Kidney (tissue), 14 donors: Measurements from ENCODE around the gene NT5DC3. TPM values are rescaled to one million over a fixed set of nuclear protein-coding genes. Genes with fewer than 3 reads are reported as not detected.

Experiments used
- DNase-seq, 5 donors: peaks; one replicate each; pipeline ENCODE4 v3.0.0-alpha.2; 2013 to 2020
- FAIRE-seq: peaks from 2 replicates; lab custom pipeline; 2012; peaks lifted over from hg19 to GRCh38; lab: Jason Lieb, UNC
- H3K27ac ChIP-seq, 2 donors: one replicate each; pipeline ENCODE4 v1.7.0; 2013; ENCODE audit warnings: low read depth in 2 of 2, low read length in 2 of 2, inconsistent platforms in 1 of 2
- H3K27me3 ChIP-seq: one replicate; pipeline ENCODE4 v1.7.1; 2013; ENCODE audit warnings: low read length, inconsistent platforms; ENCODE audit not compliant: control insufficient read depth, insufficient read depth
- H3K36me3 ChIP-seq, 3 donors: one replicate each; pipeline versions ENCODE4 v1.7.0 to v1.7.1; 2013; ENCODE audit warnings: low read length in 3 of 3, control low read depth in 1 of 3, inconsistent platforms in 1 of 3; ENCODE audit not compliant: insufficient read depth in 3 of 3, control insufficient read depth in 2 of 3
- H3K4me1 ChIP-seq, 3 donors: one replicate each; pipeline versions ENCODE4 v1.7.0 to v1.7.1; 2013; ENCODE audit warnings: low read length in 3 of 3, inconsistent platforms in 1 of 3, low read depth in 1 of 3; ENCODE audit not compliant: control insufficient read depth in 2 of 3, insufficient read depth in 2 of 3
- H3K4me3 ChIP-seq, 3 donors: one replicate each; pipeline versions ENCODE4 v1.7.0 to v1.8.1; 2013; ENCODE audit warnings: low read length in 3 of 3, control low read depth in 1 of 3, inconsistent platforms in 1 of 3
- H3K9ac ChIP-seq, 3 donors: one replicate each; pipeline versions ENCODE4 v1.7.0 to v1.7.1; 2013; ENCODE audit warnings: low read length in 3 of 3, control low read depth in 1 of 3, inconsistent platforms in 1 of 3
- H3K9me3 ChIP-seq, 3 donors: one replicate each; pipeline versions ENCODE4 v1.7.0 to v1.7.1; 2013; ENCODE audit warnings: low read length in 3 of 3, control low read depth in 1 of 3, inconsistent platforms in 1 of 3; ENCODE audit not compliant: control insufficient read depth in 2 of 3, insufficient read depth in 1 of 3
- CTCF ChIP-seq: IDR thresholded peaks from 3 replicates; pipeline ENCODE4 v1.5.1; 2012; ENCODE audit warnings: mild to moderate bottlenecking, moderate library complexity, borderline replicate concordance; ENCODE audit not compliant: insufficient read depth; ENCODE audit errors: extremely low read depth
- intact Hi-C: fragments of 100-400 bp; cut with DNase I; formaldehyde crosslinking; loops from one replicate; pipeline ENCODE4 v1.11.1; 2022
- polyA plus RNA-seq: library from polyadenylated mRNA; stranded (reverse); fragments of 350-450 nt; fragmentation: Illumina TruSeq; extraction: RNeasy Lipid Tissue Mini Kit (QIAGEN cat#74804); gene quantifications from one replicate; pipeline ENCODE4 v1.2.3, GENCODE V29; 2014; ENCODE audit warnings: low read depth, low replicate concordance; ENCODE audit not compliant: insufficient read depth
- total RNA-seq: library from RNA; stranded (reverse); fragmentation: NEBNext Ultra II Directional; extraction: Animal tissue kit (Norgen Biotek cat#: 25700); gene quantifications from one replicate; pipeline ENCODE4 v1.2.1, GENCODE V29; 2021
- donor health status: control.
- donor health status: control.
- donor health status: control.
- donor health status: control.
- donor health status: control.
- donor health status: DM: yes; HTN: yes; CAD: no.
- donor health status: Normal renal cell carcinoma (clear cell type).

Gene NT5DC3
- total and polyA plus RNA-seq, 2 donors from 2014 or later = 1.1 to 7.8 TPM

GRCh38 chr12:103821773-103822172 is 19.3 kb downstream of the NT5DC3 start:
- intact Hi-C loops = no loop called here
- H3K4me1 ChIP-seq = no peaks in the 10 kb centered on the region
- FAIRE-seq (peak; percentile 41), DNase-seq (no peak)
- no peaks in the 10 kb centered on the region for H3K27me3 ChIP-seq
- no peak for TF ChIP-seq CTCF
- no peak overlapping the region for H3K9ac ChIP-seq
- H3K4me3 ChIP-seq = no peak overlapping the region
- H3K27ac ChIP-seq = no peak overlapping the region
- no peaks in the 10 kb centered on the region for H3K36me3 ChIP-seq
- peaks cover 0 to 7% (median 0%) of the 10 kb centered on the region in 3 donors for H3K9me3 ChIP-seq

- no peak for FAIRE-seq
- H3K27me3 ChIP-seq = no peaks in the 10 kb centered on the region
- TF ChIP-seq CTCF = no peak
- H3K9me3 ChIP-seq = peaks cover 0 to 7% (median 0%) of the 10 kb centered on the region in 3 donors
- H3K36me3 ChIP-seq = no peaks in the 10 kb centered on the region
- H3K9ac ChIP-seq = no peak overlapping the region
- H3K4me1 ChIP-seq = no peaks in the 10 kb centered on the region
- H3K27ac ChIP-seq = no peak overlapping the region
- H3K4me3 ChIP-seq = no peak overlapping the region
- DNase-seq = no peak
- intact Hi-C loops = no loop called here
These were observed 20.0 kb downstream of the NT5DC3 start for GRCh38 chr12:103820881-103821489.

- Histone ChIP-seq H3K9me3 (peaks cover 0 to 7% (median 0%) of the 10 kb centered on the region in 3 donors), H3K27ac (no peak overlapping the region), H3K36me3 (no peaks in the 10 kb centered on the region), H3K9ac (no peak overlapping the region), H3K4me1 (no peaks in the 10 kb centered on the region), H3K4me3 (no peak overlapping the region), H3K27me3 (no peaks in the 10 kb centered on the region)
- TF ChIP-seq CTCF = no peak
- DNase-seq (no peak), FAIRE-seq (no peak)
- intact Hi-C loops = no loop called here
These were observed 20.7 kb downstream of the NT5DC3 start for GRCh38 chr12:103820361-103820760.

GRCh38 chr12:103819892-103820291 is 21.1 kb downstream of the NT5DC3 start:
- Histone ChIP-seq H3K4me3 (no peak overlapping the region), H3K9ac (no peak overlapping the region), H3K4me1 (no peaks in the 10 kb centered on the region), H3K36me3 (no peaks in the 10 kb centered on the region), H3K27me3 (no peaks in the 10 kb centered on the region), H3K27ac (no peak overlapping the region), H3K9me3 (peaks cover 0 to 7% (median 0%) of the 10 kb centered on the region in 3 donors)
- no peak for DNase-seq
- intact Hi-C loops = no loop called here
- TF ChIP-seq CTCF = no peak
- FAIRE-seq = no peak
